AG04449 (cell line): ENCODE measurements around the gene ZBTB7B.
A peak's percentile ranks its signal among the peaks of the same experiment; 100 is the strongest.

Experiments
- CTCF ChIA-PET: fragments of 350-600 bp; formaldehyde crosslinking; extraction: SDS; loops from one replicate; lab custom pipeline; 2021; ENCODE audit warnings: antibody characterized with exemption; lab: Yijun Ruan, JAX
- POLR2A ChIA-PET: fragments of 400-600, 350-600 bp; formaldehyde crosslinking; extraction: SDS; loops from one replicate; lab custom pipeline; 2020; ENCODE audit warnings: antibody characterized with exemption, inconsistent platforms; lab: Yijun Ruan, JAX
- DNase-seq: peaks from one replicate; pipeline ENCODE4 v3.0.0-alpha.2; 2010; ENCODE audit warnings: low read depth, low spot score
- H3K4me3 ChIP-seq: 2 replicates; pipeline ENCODE4 v1.5.1; 2011; ENCODE audit warnings: low read depth, mild to moderate bottlenecking, control low read depth, low read length
- CTCF ChIP-seq: IDR thresholded peaks from one replicate; pipeline ENCODE4 v1.5.1; 2011; ENCODE audit warnings: mild to moderate bottlenecking, moderate library complexity, low read length, control low read depth, inconsistent platforms; ENCODE audit not compliant: insufficient read depth; ENCODE audit errors: missing control alignments

ZBTB7B gene

GRCh38 chr1:154988058-154988954 lies 14.3 kb upstream of the ZBTB7B start:
- CTCF ChIA-PET: interaction anchor here (0.7 to 7.7 kb wide), 5 partner anchors 8 to 97 kb away, joined by 3 to 119 read pairs (median 4); partner anchors contain the start of gene LENEP

GRCh38 chr1:154989195-154989860 lies 13.3 kb upstream of the ZBTB7B start:
- CTCF ChIA-PET: interaction anchor here (1.2 to 7.7 kb wide), 3 partner anchors 7 to 61 kb away, joined by 4 to 119 read pairs (median 9); partner anchors contain the start of genes ADAM15 and LENEP
- H3K4me3 ChIP-seq: no peak overlapping the region
- DNase-seq: no peak
- POLR2A ChIA-PET: interaction anchor here (0.7 kb wide), 2 partner anchors 18 to 62 kb away, joined by 3 to 4 read pairs; partner anchors contain the start of genes ADAM15 and SHC1
- no peak for TF ChIP-seq CTCF

More at GRCh38 chr1:154988058-154988954, 14.3 kb upstream of the ZBTB7B start:
- DNase-seq: no peak
- no peak overlapping the region for H3K4me3 ChIP-seq
- POLR2A ChIA-PET: interaction anchor here (0.7 kb wide), 1 partner anchor 63 kb away, joined by 3 read pairs; the partner anchor contains the start of gene ADAM15
- no peak for TF ChIP-seq CTCF

- no peak for TF ChIP-seq CTCF
- ChIA-PET CTCF (interaction anchor here (1.0 to 1.3 kb wide), 3 partner anchors 9 to 61 kb away, joined by 4 to 9 read pairs (median 5); partner anchors contain the start of genes ADAM15 and PBXIP1), POLR2A (interaction anchor here (0.6 to 0.7 kb wide), 2 partner anchors 19 to 548 kb away, joined by 3 to 4 read pairs; partner anchors contain the start of gene SHC1)
- no peak for DNase-seq
- no peak overlapping the region for H3K4me3 ChIP-seq
Measured at GRCh38 chr1:154990276-154990675, 12.3 kb upstream of the ZBTB7B start.

- CTCF ChIA-PET: interaction anchor here (1.1 to 17.2 kb wide), 11 partner anchors 8 to 514 kb away, joined by 3 to 244 read pairs (median 30); partner anchors contain the start of genes CKS1B, FLAD1, PBXIP1 and PYGO2
- peak; percentile 40 for TF ChIP-seq CTCF
- no peak for DNase-seq
- no peak overlapping the region for H3K4me3 ChIP-seq
- POLR2A ChIA-PET: interaction anchor here (0.9 to 2.9 kb wide), 6 partner anchors 9 to 37 kb away, joined by 3 to 16 read pairs (median 4); partner anchors contain the start of genes FLAD1, PBXIP1, SHC1 and ZBTB7B
Measured at GRCh38 chr1:154992721-154993571, 9.7 kb upstream of the ZBTB7B start.

GRCh38 chr1:154993572-154994268 lies 8.9 kb upstream of the ZBTB7B start, which contains the start of gene LENEP:
TSS of gene LENEP (plus strand) at chr1:154993586. CDS start at chr1:154993608, 22 bp downstream.
- no peak for TF ChIP-seq CTCF
- H3K4me3 ChIP-seq: no peak within 1 kb of the TSS
- POLR2A ChIA-PET: interaction anchor here (0.9 to 2.9 kb wide), 8 partner anchors 9 to 38 kb away, joined by 3 to 16 read pairs (median 4); partner anchors contain the start of genes FLAD1, PBXIP1, SHC1 and ZBTB7B
- CTCF ChIA-PET: interaction anchor here (0.7 to 17.2 kb wide), 16 partner anchors 8 to 514 kb away, joined by 3 to 244 read pairs (median 10); partner anchors contain the start of genes CKS1B, FLAD1, PBXIP1 and PYGO2
- DNase-seq: no peak
